ENCODE measurements around the gene GATAD2B. TPM values are rescaled to one million over a fixed set of nuclear protein-coding genes. Genes with fewer than 3 reads are reported as not detected.
"Not testable (repeated sequence)": the region's sequence is repeated elsewhere in the genome, so short reads cannot be mapped to it uniquely, and the experiment has no call there.

The GATAD2B gene
- total and polyA plus RNA-seq, 4 donors = 16.3 to 35.3 (median 26.7) TPM

- H3K4me3 ChIP-seq (ENCODE audit: low read depth, low read length) = no peak overlapping the region
- no CpG with 5 or more reads among the region's 2 CpGs for WGBS (ENCODE audit: insufficient coverage)
- peaks cover 19% of the 10 kb centered on the region for H3K4me1 ChIP-seq (ENCODE audit: control insufficient read depth, insufficient read depth, low read length)
- no peaks in the 10 kb centered on the region for H3K9me3 ChIP-seq (ENCODE audit: control insufficient read depth, insufficient read depth, low read length)
- no peak for DNase-seq (ENCODE audit: low read depth in 4 of 6, low spot score in 6 of 6)
- H3K27me3 ChIP-seq (ENCODE audit: control insufficient read depth, insufficient read depth, low read length) = no peaks in the 10 kb centered on the region
- no peak overlapping the region for H3K27ac ChIP-seq (ENCODE audit: low read depth, low read length)
- H3K36me3 ChIP-seq (ENCODE audit: control insufficient read depth, insufficient read depth, low read length) = peaks cover 71% of the 10 kb centered on the region
These were observed 151.5 kb downstream of the GATAD2B start for GRCh38 chr1:153771261-153771660.

GRCh38 chr1:153770797-153771196 lies 152.0 kb downstream of the GATAD2B start:
- no peak for DNase-seq (ENCODE audit: low read depth in 4 of 6, low spot score in 6 of 6)
- Histone ChIP-seq H3K27me3 (ENCODE audit: control insufficient read depth, insufficient read depth, low read length) (no peaks in the 10 kb centered on the region), H3K9me3 (ENCODE audit: control insufficient read depth, insufficient read depth, low read length) (no peaks in the 10 kb centered on the region), H3K4me1 (ENCODE audit: control insufficient read depth, insufficient read depth, low read length) (peaks cover 14% of the 10 kb centered on the region), H3K36me3 (ENCODE audit: control insufficient read depth, insufficient read depth, low read length) (peaks cover 75% of the 10 kb centered on the region), H3K27ac (ENCODE audit: low read depth, low read length) (no peak overlapping the region), H3K4me3 (ENCODE audit: low read depth, low read length) (no peak overlapping the region)
- WGBS (ENCODE audit: insufficient coverage) = 40% methylated on average over 3 of the region's 11 CpGs

GRCh38 chr1:153769221-153769620 lies 153.6 kb downstream of the GATAD2B start:
- Histone ChIP-seq H3K9me3 (ENCODE audit: control insufficient read depth, insufficient read depth, low read length) (no peaks in the 10 kb centered on the region), H3K36me3 (ENCODE audit: control insufficient read depth, insufficient read depth, low read length) (peaks cover 89% of the 10 kb centered on the region), H3K27ac (ENCODE audit: low read depth, low read length) (no peak overlapping the region), H3K4me3 (ENCODE audit: low read depth, low read length) (no peak overlapping the region), H3K4me1 (ENCODE audit: control insufficient read depth, insufficient read depth, low read length) (peaks cover 3% of the 10 kb centered on the region), H3K27me3 (ENCODE audit: control insufficient read depth, insufficient read depth, low read length) (no peaks in the 10 kb centered on the region)
- no peak for DNase-seq (ENCODE audit: low read depth in 4 of 6, low spot score in 6 of 6)
- WGBS (ENCODE audit: insufficient coverage) = 89% methylated on average over 3 of the region's 3 CpGs

GRCh38 chr1:153768316-153769181 lies 154.2 kb downstream of the GATAD2B start:
- no peak for DNase-seq (ENCODE audit: low read depth in 4 of 6, low spot score in 6 of 6)
- Histone ChIP-seq H3K27ac (ENCODE audit: low read depth, low read length) (no peak overlapping the region), H3K9me3 (ENCODE audit: control insufficient read depth, insufficient read depth, low read length) (no peaks in the 10 kb centered on the region), H3K4me1 (ENCODE audit: control insufficient read depth, insufficient read depth, low read length) (peaks cover 7% of the 10 kb centered on the region), H3K36me3 (ENCODE audit: control insufficient read depth, insufficient read depth, low read length) (peaks cover 93% of the 10 kb centered on the region), H3K4me3 (ENCODE audit: low read depth, low read length) (no peak overlapping the region), H3K27me3 (ENCODE audit: control insufficient read depth, insufficient read depth, low read length) (no peaks in the 10 kb centered on the region)
- 97% methylated on average over 2 of the region's 4 CpGs for WGBS (ENCODE audit: insufficient coverage)

GRCh38 chr1:153767519-153767918 lies 155.3 kb downstream of the GATAD2B start:
- H3K4me1 ChIP-seq (ENCODE audit: control insufficient read depth, insufficient read depth, low read length) = peaks cover 8% of the 10 kb centered on the region
- peaks cover 92% of the 10 kb centered on the region for H3K36me3 ChIP-seq (ENCODE audit: control insufficient read depth, insufficient read depth, low read length)
- H3K9me3 ChIP-seq (ENCODE audit: control insufficient read depth, insufficient read depth, low read length) = no peaks in the 10 kb centered on the region
- DNase-seq (ENCODE audit: low read depth in 4 of 6, low spot score in 6 of 6) = no peak
- no peak overlapping the region for H3K4me3 ChIP-seq (ENCODE audit: low read depth, low read length)
- WGBS (ENCODE audit: insufficient coverage) = 96% methylated on average over 11 of the region's 11 CpGs
- H3K27ac ChIP-seq (ENCODE audit: low read depth, low read length) = no peak overlapping the region
- no peaks in the 10 kb centered on the region for H3K27me3 ChIP-seq (ENCODE audit: control insufficient read depth, insufficient read depth, low read length)

GRCh38 chr1:153766663-153767062 lies 156.1 kb downstream of the GATAD2B start:
- not testable (repeated sequence) for H3K4me1 ChIP-seq (ENCODE audit: control insufficient read depth, insufficient read depth, low read length); H3K27me3 ChIP-seq (ENCODE audit: control insufficient read depth, insufficient read depth, low read length); H3K9me3 ChIP-seq (ENCODE audit: control insufficient read depth, insufficient read depth, low read length); H3K4me3 ChIP-seq (ENCODE audit: low read depth, low read length); DNase-seq (ENCODE audit: low read depth in 4 of 6, low spot score in 6 of 6); H3K27ac ChIP-seq (ENCODE audit: low read depth, low read length)
- WGBS (ENCODE audit: insufficient coverage) = 93% methylated on average over 5 of the region's 10 CpGs
- H3K36me3 ChIP-seq (ENCODE audit: control insufficient read depth, insufficient read depth, low read length) = peaks cover 89% of the 10 kb centered on the region

- Histone ChIP-seq H3K4me1 (ENCODE audit: control insufficient read depth, insufficient read depth, low read length) (peaks cover 8% of the 10 kb centered on the region), H3K4me3 (ENCODE audit: low read depth, low read length) (no peak overlapping the region), H3K27me3 (ENCODE audit: control insufficient read depth, insufficient read depth, low read length) (no peaks in the 10 kb centered on the region), H3K9me3 (ENCODE audit: control insufficient read depth, insufficient read depth, low read length) (no peaks in the 10 kb centered on the region), H3K27ac (ENCODE audit: low read depth, low read length) (no peak overlapping the region), H3K36me3 (ENCODE audit: control insufficient read depth, insufficient read depth, low read length) (peaks cover 88% of the 10 kb centered on the region)
- whole genome bisulfite sequencing (ENCODE audit: insufficient coverage) = 90% methylated on average over 3 of the region's 5 CpGs
- no peak for DNase-seq (ENCODE audit: low read depth in 4 of 6, low spot score in 6 of 6)
These were observed 158.5 kb downstream of the GATAD2B start for GRCh38 chr1:153764310-153764709.

GRCh38 chr1:153763365-153764225 lies 159.2 kb downstream of the GATAD2B start:
- 80% methylated on average over 3 of the region's 7 CpGs for WGBS (ENCODE audit: insufficient coverage)
- Histone ChIP-seq H3K27ac (ENCODE audit: low read depth, low read length) (no peak overlapping the region), H3K27me3 (ENCODE audit: control insufficient read depth, insufficient read depth, low read length) (no peaks in the 10 kb centered on the region), H3K4me3 (ENCODE audit: low read depth, low read length) (no peak overlapping the region), H3K36me3 (ENCODE audit: control insufficient read depth, insufficient read depth, low read length) (peaks cover 87% of the 10 kb centered on the region), H3K4me1 (ENCODE audit: control insufficient read depth, insufficient read depth, low read length) (peaks cover 8% of the 10 kb centered on the region), H3K9me3 (ENCODE audit: control insufficient read depth, insufficient read depth, low read length) (no peaks in the 10 kb centered on the region)
- peak in 1 of 6 donors; percentile 31 for DNase-seq (ENCODE audit: low read depth in 4 of 6, low spot score in 6 of 6)

GRCh38 chr1:153760440-153760839 lies 162.3 kb downstream of the GATAD2B start:
- no peak overlapping the region for H3K4me3 ChIP-seq (ENCODE audit: low read depth, low read length)
- peaks cover 8% of the 10 kb centered on the region for H3K4me1 ChIP-seq (ENCODE audit: control insufficient read depth, insufficient read depth, low read length)
- H3K27ac ChIP-seq (ENCODE audit: low read depth, low read length) = no peak overlapping the region
- H3K9me3 ChIP-seq (ENCODE audit: control insufficient read depth, insufficient read depth, low read length) = no peaks in the 10 kb centered on the region
- 100% methylated on average over 1 of the region's 4 CpGs for WGBS (ENCODE audit: insufficient coverage)
- no peak for DNase-seq (ENCODE audit: low read depth in 4 of 6, low spot score in 6 of 6)
- peaks cover 88% of the 10 kb centered on the region for H3K36me3 ChIP-seq (ENCODE audit: control insufficient read depth, insufficient read depth, low read length)
- no peaks in the 10 kb centered on the region for H3K27me3 ChIP-seq (ENCODE audit: control insufficient read depth, insufficient read depth, low read length)
